K562 (cell line): ENCODE data around the gene ZNF439. TPM values are rescaled to one million over a fixed set of nuclear protein-coding genes. Genes with fewer than 3 reads are reported as not detected.

ENCODE experiments used
- ATAC-seq: fragments of 200-7000 bp; cut with Tn5 transposase; 3 replicates; pipeline ENCODE4 v1.9.1; 2020; ENCODE audit warnings: moderate library complexity
- BruUV-seq: library from RNA; stranded (reverse); fragments of 400-500 nt; replicated peaks from 2 replicates; lab custom pipeline; 2021; lab: Mats Ljungman, UMichigan
- CTCF ChIA-PET: fragments of 300-600 bp; formaldehyde crosslinking; extraction: SDS; loops from one replicate; lab custom pipeline; 2021; ENCODE audit warnings: low intra/inter-chr PET ratio; lab: Yijun Ruan, JAX
- POLR2A ChIA-PET: fragments of 300-600, 350-650 bp; sonication (Branson Sonifier 250); formaldehyde crosslinking; extraction: SDS; loops from one replicate; lab custom pipeline; 2021; ENCODE audit warnings: antibody characterized with exemption, inconsistent platforms; lab: Yijun Ruan, JAX
- DNase-seq, 4 experiments: peaks; one replicate each; pipeline versions ENCODE4 v3.0.0 to v3.0.0-alpha.2; 2011 to 2018; ENCODE audit warnings: low spot score in 3 of 4, mixed read lengths in 3 of 4; ENCODE audit errors: extremely low read depth in 1 of 4
- FAIRE-seq: peaks from 2 replicates; lab custom pipeline; 2011; peaks lifted over from hg19 to GRCh38; lab: Jason Lieb, UNC
- H2AFZ ChIP-seq: 2 replicates; pipeline ENCODE4 v1.6.0; 2011; ENCODE audit warnings: low read depth, low read length, control low read depth, inconsistent platforms
- H3K27ac ChIP-seq: fragments of 200-600 bp; 3 replicates; pipeline ENCODE4 v1.8.0; 2011; ENCODE audit warnings: low read depth, mild to moderate bottlenecking, control low read depth, inconsistent platforms, low read length, moderate library complexity, mixed read lengths; ENCODE audit errors: extremely low read depth
- H3K27me3 ChIP-seq, 2 experiments: fragments of 300-600 bp in 1 of 2; 2 replicates in 1 of 2; 3 replicates in 1 of 2; pipeline versions ENCODE4 v1.6.0 to v1.8.0; 2011; ENCODE audit warnings: inconsistent platforms in 2 of 2, low read length in 2 of 2, mild to moderate bottlenecking in 1 of 2, mixed read lengths in 1 of 2, moderate library complexity in 1 of 2; ENCODE audit not compliant: control insufficient read depth in 2 of 2, insufficient read depth in 2 of 2
- H3K36me3 ChIP-seq: fragments of 300-600 bp; 3 replicates; pipeline ENCODE4 v1.8.0; 2011; ENCODE audit warnings: mild to moderate bottlenecking, low read length, inconsistent platforms; ENCODE audit not compliant: control insufficient read depth, insufficient read depth
- H3K4me1 ChIP-seq, 2 experiments: fragments of 200-600 bp in 1 of 2; replicated peaks in 1 of 2; 2 replicates in 1 of 2; 3 replicates in 1 of 2; pipeline versions ENCODE4 v1.5.1 to v1.8.0; 2011; ENCODE audit warnings: inconsistent platforms in 2 of 2, low read length in 2 of 2, mild to moderate bottlenecking in 1 of 2, mixed read lengths in 1 of 2, moderate library complexity in 1 of 2; ENCODE audit not compliant: control insufficient read depth in 2 of 2, insufficient read depth in 2 of 2
- H3K4me2 ChIP-seq: 2 replicates; pipeline ENCODE4 v1.6.1; 2011; ENCODE audit warnings: low read length, control low read depth, inconsistent platforms, mixed read lengths; ENCODE audit not compliant: insufficient read depth
- H3K4me3 ChIP-seq: fragments of 200-600 bp; sonication (generic), shearing (Covaris generic); 2 replicates; pipeline ENCODE4 v1.5.1; 2016; ENCODE audit warnings: control low read depth, inconsistent platforms
- H3K79me2 ChIP-seq: fragments of 200-600 bp; 3 replicates; pipeline ENCODE4 v1.8.0; 2011; ENCODE audit warnings: low read length, inconsistent platforms; ENCODE audit not compliant: control insufficient read depth, insufficient read depth
- H3K9ac ChIP-seq, 2 experiments: 2 replicates each; pipeline versions ENCODE4 v1.6.0 to v1.6.1; 2011; ENCODE audit warnings: low read depth in 2 of 2, low read length in 2 of 2, control low read depth in 1 of 2, inconsistent platforms in 1 of 2, mild to moderate bottlenecking in 1 of 2, mixed read lengths in 1 of 2; ENCODE audit not compliant: insufficient read depth in 1 of 2
- H3K9me1 ChIP-seq: one replicate; pipeline ENCODE4 v1.6.0; 2011; ENCODE audit warnings: inconsistent platforms, mild to moderate bottlenecking, low read length, moderate library complexity; ENCODE audit not compliant: control insufficient read depth, insufficient read depth
- H3K9me3 ChIP-seq: replicated peaks from 2 replicates; pipeline ENCODE4 v1.5.1; 2011; ENCODE audit warnings: low read depth, low read length, inconsistent platforms; ENCODE audit not compliant: control insufficient read depth, insufficient read depth
- H4K20me1 ChIP-seq: replicated peaks from 2 replicates; pipeline ENCODE4 v1.6.1; 2011; ENCODE audit warnings: low read length, inconsistent platforms, mixed read lengths; ENCODE audit not compliant: control insufficient read depth, insufficient read depth
- ARID1B ChIP-seq: fragments of 450-650 bp; IDR thresholded peaks from 2 replicates; pipeline ENCODE4 v1.6.1; 2016; ENCODE audit warnings: antibody characterized with exemption, mild to moderate bottlenecking, inconsistent platforms
- CBFA2T3 ChIP-seq: fragments of 450-650 bp; IDR thresholded peaks from 2 replicates; pipeline ENCODE4 v1.6.1; 2017
- MEIS2 ChIP-seq: fragments of 450-650 bp; IDR thresholded peaks from 2 replicates; pipeline ENCODE4 v1.6.1; 2014; ENCODE audit warnings: mild to moderate bottlenecking; ENCODE audit not compliant: partially characterized antibody
- PKNOX1 ChIP-seq: fragments of 450-650 bp; IDR thresholded peaks from 2 replicates; pipeline ENCODE4 v1.6.1; 2016
- PYGO2 ChIP-seq: fragments of 450-650 bp; IDR thresholded peaks from 2 replicates; pipeline ENCODE4 v1.6.1; 2016; ENCODE audit warnings: mild to moderate bottlenecking, missing genetic modification characterization, moderate library complexity, missing compliant biosample characterization
- SOX6 ChIP-seq: fragments of 450-650 bp; IDR thresholded peaks from 2 replicates; pipeline ENCODE4 v1.6.1; 2014; ENCODE audit warnings: mild to moderate bottlenecking
- TAF1 ChIP-seq: IDR thresholded peaks from 2 replicates; pipeline ENCODE4 v1.6.1; 2011; ENCODE audit warnings: mild to moderate bottlenecking, low read length, moderate library complexity; ENCODE audit not compliant: insufficient read depth, control insufficient read depth, severe bottlenecking; ENCODE audit errors: extremely low read depth
- ZFP36 ChIP-seq: fragments of 150-350 bp; IDR thresholded peaks from 2 replicates; pipeline ENCODE4 v1.6.1; 2018; ENCODE audit warnings: low read length, low read depth; ENCODE audit not compliant: partially characterized antibody
- ZNF239 ChIP-seq: fragments of 250-450 bp; sonication (Bioruptor Pico); IDR thresholded peaks from 2 replicates; pipeline ENCODE4 v1.4.0; 2020; ENCODE audit warnings: mild to moderate bottlenecking
- WGBS: fragments of 100-300 bp; shearing (Covaris generic); methylation state at CpG from one replicate; pipeline ENCODE4 v1.1.6; 2016; ENCODE audit warnings: low coverage, mixed read lengths; ENCODE audit not compliant: insufficient coverage; ENCODE audit errors: missing lambda C conversion rate; 5-methylcytosine and 5-hydroxymethylcytosine counted together
- in situ Hi-C: fragments of 300-500 bp; cut with MboI; formaldehyde crosslinking; loops from 4 replicates; pipeline ENCODE4 v1.15.0; 2018; ENCODE audit warnings: inconsistent platforms, mixed read lengths
- intact Hi-C: fragments of 100-400 bp; cut with micrococcal nuclease; formaldehyde crosslinking; loops from 2 replicates; pipeline ENCODE4 v1.14.2; 2022
- polyA plus RNA-seq, 8 experiments: library from polyadenylated mRNA; depleted of rRNA in 4 of 8; stranded (reverse) in 5 of 8; unstranded in 3 of 8; fragments of >200 nt; fragmentation: Nextera tagmentation in 2 of 8; fragmentation: Illumina TruSeq in 1 of 8; extraction: Ambion mirVana in 2 of 8; extraction: Trizol in 1 of 8; gene quantifications; 2 replicates each; pipeline versions ENCODE4 v1.2.1 to v1.2.3, GENCODE V29; 2011 to 2014; ENCODE audit warnings: inconsistent platforms in 1 of 8, missing spikeins in 1 of 8
- total RNA-seq, 7 experiments: library from RNA; depleted of rRNA in 6 of 7; stranded (reverse); fragments of >200 nt in 6 of 7; fragmentation: Illumina TruSeq in 2 of 7; extraction: Trizol in 2 of 7; gene quantifications; 2 replicates each; pipeline versions ENCODE4 v1.2.1 to v1.2.3, GENCODE V29; 2011 to 2021; ENCODE audit warnings: low replicate concordance in 1 of 7

Gene ZNF439
- total and polyA plus RNA-seq, 9 of the 15 experiments (the other 6 are each of a cell fraction or from before 2014, with no cell fraction given), result 0.04 to 0.18 (median 0.10) TPM; not detected in 3

- H3K9me3 ChIP-seq, result no peaks in the 10 kb centered on the region
- H3K27me3 ChIP-seq, result no peaks in the 10 kb centered on the region
- H4K20me1 ChIP-seq, result no peaks in the 10 kb centered on the region
- FAIRE-seq, result no peak
- CTCF ChIA-PET, result no interaction called here
- DNase-seq, result peak in 1 of 4 experiments; percentile 27
- ATAC-seq, result no peak
- no peak overlapping the region for H3K27ac ChIP-seq
- no TSS peak for BruUV-seq
- POLR2A ChIA-PET, result interaction anchor here (0.7 to 1.3 kb wide), 3 partner anchors 15 to 77 kb away, joined by 3 to 4 read pairs (median 3); partner anchors contain the start of gene ZNF441
- intact Hi-C loops, result no loop called here
- H3K4me3 ChIP-seq, result no peak overlapping the region
- H3K79me2 ChIP-seq, result no peaks in the 10 kb centered on the region
- peak overlapping the region; percentile 38; the same call in 1 of the 2 replicates for H2AFZ ChIP-seq
- H3K9me1 ChIP-seq, result no peaks in the 10 kb centered on the region
- no peak for TF ChIP-seq ZNF239 (CRISPR knock-in tag)
- TF ChIP-seq PKNOX1, result peak; percentile 58; the same call in 1 of the 2 replicates
- no peak for TF ChIP-seq PYGO2
- 0 out of 2 replicates have a peak, but pooled peaks have one; percentile 15 for TF ChIP-seq ARID1B
- peak; percentile 42; the same call in 1 of the 2 replicates for TF ChIP-seq CBFA2T3
- TF ChIP-seq ZFP36, result no peak
- TF ChIP-seq TAF1, result no peak
- peak; percentile 76 for TF ChIP-seq MEIS2
- peak; percentile 32; the same call in 1 of the 2 replicates for TF ChIP-seq SOX6
- TF ChIP-seq, all 486 proteins: peak for 5
- H3K36me3 ChIP-seq, result no peaks in the 10 kb centered on the region
- peaks cover 4 to 7% of the 10 kb centered on the region in 2 experiments; a peak in 4 of 5 replicates for H3K4me1 ChIP-seq
- H3K4me2 ChIP-seq, result peak overlapping the region; percentile 19; the same call in 1 of the 2 replicates
- H3K9ac ChIP-seq, result no peak overlapping the region
- 0% methylated on average over 2 of the region's 2 CpGs for WGBS
- in situ Hi-C loops, result no loop called here
These were observed 4.8 kb upstream of the ZNF439 start for GRCh38 chr19:11843722-11844121.
